Inflammatory macrophage (primary cell): ENCODE results near the gene VPS51.
A peak's percentile ranks its signal among the peaks of the same experiment; 100 is the strongest.

Source experiments
- DNase-seq, 2 donors: peaks; one replicate each; pipeline ENCODE4 v3.0.0-alpha.2; 2020 to 2022
- total RNA-seq, 18 experiments: gene quantifications; one replicate each; lab custom pipeline; 2026; ENCODE audit warnings: mixed read lengths in 6 of 18, inconsistent platforms in 2 of 18; lab: John Stamatoyannopoulos, UW

Gene VPS51
- 21.7 to 96.3 (median 52.2) reads per million in 18 experiments for total RNA-seq

DNA sequence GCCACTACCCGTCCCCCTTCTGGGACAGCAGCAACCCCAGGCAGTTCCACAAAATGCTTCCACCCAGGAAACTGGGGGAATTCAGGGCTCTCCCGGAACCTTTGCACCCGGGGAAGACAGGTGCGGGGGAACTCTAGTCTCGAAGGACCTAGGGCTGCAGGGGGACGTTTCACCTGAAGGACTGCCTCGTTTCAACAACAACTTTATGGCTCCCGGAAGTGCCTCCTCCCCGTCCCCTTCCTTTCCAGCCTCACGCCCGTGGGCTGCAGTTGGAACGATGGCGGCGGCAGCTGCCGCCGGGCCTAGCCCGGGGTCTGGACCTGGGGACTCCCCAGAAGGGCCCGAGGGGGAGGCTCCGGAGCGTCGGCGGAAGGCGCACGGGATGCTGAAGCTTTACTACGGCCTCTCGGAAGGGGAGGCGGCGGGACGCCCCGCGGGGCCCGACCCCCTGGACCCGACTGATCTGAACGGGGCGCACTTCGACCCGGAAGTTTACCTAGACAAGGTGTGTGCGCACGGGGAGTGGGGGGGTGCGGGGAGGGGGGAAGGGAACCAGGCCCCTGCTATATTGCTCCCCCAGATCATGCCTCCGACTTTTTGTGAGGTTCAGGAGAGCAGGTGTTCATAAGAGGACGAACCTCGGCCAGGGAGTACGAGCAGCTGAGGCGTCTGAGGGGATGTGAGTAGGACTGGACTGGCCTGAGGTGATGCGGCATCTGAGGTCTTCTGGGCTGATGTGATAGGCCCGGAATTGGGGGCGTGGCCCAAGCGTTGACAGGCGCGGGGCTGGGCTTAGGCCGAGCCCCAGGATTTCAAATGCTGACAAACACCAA, at the start of gene VPS51:
Gene VPS51, plus strand, starts transcription at position 241 of the 833 bp plus-strand sequence. Its CDS starts 37 bp downstream, at position 278.
- DNase-seq: peak; percentile 88 to 90

DNA sequence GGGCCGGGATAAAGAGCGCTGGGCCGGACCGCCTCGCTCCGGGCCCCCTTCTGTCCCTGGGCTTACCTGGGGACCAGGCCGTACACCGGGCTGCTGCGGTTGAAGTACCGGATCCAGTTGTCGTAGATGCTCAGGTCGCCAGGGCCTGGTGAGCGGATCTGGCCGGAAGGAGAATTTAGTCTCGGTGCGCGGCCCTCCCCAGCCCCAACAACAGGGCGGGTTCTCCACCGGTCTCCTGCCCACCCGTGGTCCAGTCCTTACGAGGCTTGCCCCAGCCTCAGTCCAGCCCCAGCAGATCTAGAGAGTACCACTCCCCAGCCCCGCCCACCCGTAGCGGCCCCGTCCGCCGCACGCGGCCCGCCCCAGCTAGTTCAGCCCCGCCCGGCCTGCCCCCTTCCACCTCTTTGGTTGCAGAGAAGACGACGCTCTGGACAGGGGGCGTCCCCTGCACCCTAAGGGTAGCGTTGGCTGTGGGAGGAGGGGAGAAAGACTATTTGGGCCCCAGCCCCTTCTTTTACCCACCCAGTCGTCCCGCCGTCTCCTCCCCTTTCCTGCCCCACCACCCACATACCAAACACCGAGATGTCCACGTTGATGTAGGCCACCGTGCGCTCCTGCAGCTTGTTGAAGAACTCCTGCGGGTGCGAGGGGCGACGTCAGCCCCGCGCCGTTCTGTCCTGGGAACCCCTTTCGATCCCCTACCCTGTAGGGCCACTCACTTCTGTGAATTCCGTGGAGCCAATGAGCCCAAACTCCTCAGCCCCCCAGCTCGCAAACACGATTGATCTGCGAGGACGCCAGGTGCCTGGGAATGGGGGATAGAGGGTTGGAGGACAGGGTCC, 48.2 kb upstream of the VPS51 start:
- DNase-seq: no peak

DNA sequence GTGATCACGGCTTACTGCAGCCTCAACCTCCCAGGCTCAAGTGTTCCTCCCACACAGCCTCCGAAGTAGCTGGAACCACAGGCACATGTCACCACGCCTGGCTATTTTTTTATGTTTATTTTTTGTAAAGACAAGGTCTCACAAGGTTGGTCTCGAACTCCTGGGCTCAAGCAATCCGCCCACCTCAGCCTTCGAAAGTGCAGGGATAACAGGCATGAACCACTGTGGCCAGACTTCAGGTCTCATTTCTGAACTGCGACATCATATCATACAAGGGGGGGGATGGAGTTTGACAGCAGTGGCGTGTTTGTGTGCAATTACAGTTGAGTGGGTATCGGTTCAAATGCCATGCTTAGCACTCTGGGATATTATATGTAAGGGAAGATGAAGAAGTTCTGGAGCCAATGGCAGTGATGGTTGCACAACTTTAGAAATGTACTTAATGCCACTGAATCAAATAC, 44.6 kb upstream of the VPS51 start:
- DNase-seq: no peak

GRCh38 chr11:65053827-65054508, 42.0 kb upstream of the VPS51 start:
- DNase-seq: no peak

DNA sequence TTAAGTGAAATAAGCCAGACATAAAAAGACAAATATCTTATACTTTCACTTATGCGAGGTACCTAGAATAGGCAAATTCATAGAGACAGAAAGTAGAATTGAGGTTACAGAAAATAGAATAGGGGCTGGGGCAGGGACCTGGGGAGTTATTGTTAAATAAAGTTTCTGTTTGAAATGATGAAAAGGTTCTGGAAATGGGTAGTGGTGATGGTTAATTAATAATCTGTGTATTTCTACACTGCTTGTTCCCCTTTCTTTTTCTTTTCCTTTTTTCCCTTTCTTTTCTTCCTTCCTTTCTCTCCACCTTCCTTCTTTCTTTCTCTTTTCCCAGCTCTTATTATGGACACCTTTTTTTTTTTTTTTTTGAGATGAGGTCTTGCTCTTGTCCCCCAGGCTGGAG, 40.5 kb upstream of the VPS51 start:
- no peak for DNase-seq

DNA sequence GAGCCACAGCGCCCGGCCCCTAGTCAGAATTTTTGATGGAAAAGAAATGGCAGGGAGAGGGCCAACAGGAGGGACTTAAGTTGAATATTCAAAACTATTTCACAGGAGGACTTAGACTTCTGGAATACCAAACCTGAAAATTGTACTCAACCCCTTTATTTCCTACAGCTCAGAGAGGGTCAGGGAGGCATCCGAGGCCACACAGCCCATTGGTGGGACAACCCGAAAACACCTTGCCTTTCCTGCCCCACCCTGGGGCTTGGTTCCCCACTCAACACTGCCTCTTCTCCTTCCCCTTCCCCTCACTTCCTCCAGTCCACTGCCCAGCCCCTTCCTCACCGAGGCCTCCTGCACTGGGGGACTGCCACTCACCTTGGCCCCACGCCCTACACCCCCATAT, 39.0 kb upstream of the VPS51 start:
- DNase-seq: no peak

DNA sequence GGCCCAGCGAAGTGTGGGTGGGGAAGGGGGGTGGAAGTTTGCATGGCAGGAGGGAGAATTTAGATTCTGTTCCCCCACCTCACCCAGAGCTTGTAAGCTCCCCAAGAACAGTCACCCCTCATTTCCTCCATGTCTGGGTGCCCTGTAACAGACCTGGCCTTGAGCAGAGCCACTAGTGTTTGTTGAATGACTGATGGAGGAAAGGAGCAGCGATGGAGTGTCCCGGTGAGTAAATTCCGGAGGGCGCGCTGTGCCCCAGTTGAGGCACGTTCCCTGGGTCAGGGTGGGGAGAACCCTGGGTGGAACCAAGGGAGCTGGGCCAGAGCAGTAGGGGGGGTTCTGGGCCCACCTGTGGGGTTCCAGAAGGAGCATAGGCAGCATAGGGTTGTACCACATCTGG, 38.5 kb upstream of the VPS51 start:
- no peak for DNase-seq

- no peak for DNase-seq
These were observed 38.0 kb upstream of the VPS51 start for GRCh38 chr11:65058012-65058411.

- no peak for DNase-seq
These were observed 37.5 kb upstream of the VPS51 start, which contains the start of gene NAALADL1 for GRCh38 chr11:65058419-65059054. TSS of gene NAALADL1 (minus strand) at chr11:65058553. CDS start at chr11:65058521, 32 bp downstream.

DNA sequence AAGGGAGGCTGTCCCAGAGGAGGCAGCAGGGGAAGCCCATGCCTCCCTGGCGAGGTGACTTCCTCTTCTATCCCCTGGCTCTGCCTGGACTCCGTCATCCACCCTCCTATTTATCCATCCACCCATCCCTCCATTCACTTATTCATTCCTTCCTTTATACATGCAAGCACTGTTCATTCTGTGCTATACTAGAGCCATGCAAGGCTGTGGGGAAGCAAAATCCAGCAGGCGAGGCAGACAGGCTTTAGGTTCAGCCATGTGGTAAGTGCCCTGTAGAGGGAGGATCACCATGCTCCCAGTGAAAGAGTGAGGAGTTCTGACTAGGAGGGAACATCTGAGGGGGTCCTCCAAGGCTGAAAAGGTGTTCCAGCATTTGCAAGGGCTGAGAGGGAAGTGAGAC, 36.5 kb upstream of the VPS51 start:
- DNase-seq: no peak

GRCh38 chr11:65059959-65060824, 35.8 kb upstream of the VPS51 start:
- DNase-seq: no peak

DNA sequence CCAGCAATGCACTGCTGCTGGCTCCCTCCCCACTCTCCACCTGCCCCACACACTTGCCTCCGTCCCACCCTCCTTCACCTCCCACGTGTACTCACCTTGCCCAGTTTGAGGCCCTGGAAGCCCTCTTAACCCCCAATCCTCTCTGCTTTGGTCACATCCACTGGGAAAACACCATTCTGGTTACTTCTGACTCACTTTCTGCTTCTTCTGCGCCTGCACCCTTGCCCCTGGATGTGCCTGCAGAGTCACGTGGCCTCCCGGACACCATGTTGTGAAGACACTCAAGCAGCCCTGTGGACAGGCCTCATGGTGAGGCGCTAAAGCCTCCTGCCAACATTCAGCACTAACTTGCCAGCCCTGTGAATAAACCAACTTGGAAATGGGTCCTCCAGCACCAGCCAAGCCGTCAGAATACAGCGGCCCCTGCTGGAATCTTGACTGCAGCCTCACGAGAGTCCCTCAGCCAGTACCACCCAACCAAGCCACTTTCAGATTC, 35.1 kb upstream of the VPS51 start:
- no peak for DNase-seq

GRCh38 chr11:65063532-65063931, 32.5 kb upstream of the VPS51 start:
- DNase-seq: peak in 1 of 2 donors; percentile 20

DNA sequence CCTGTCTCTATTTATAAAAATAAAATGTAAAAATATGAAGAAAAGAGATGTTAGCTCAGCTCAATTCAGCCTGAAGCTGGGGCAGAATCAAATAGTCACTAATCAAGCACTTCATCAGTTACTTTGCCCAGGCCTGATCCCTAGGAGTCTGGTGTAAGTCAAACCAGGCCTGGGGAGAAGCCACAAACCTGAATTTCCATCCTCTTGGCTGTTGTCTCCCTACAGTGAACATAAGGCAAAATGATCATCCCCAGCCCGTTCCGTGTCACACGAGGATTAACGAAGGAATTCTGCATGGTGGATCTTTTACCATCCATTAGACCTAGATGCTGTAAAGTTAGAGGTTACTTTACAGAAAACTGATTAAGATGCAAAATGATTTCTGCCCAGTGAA, 31.2 kb upstream of the VPS51 start:
- DNase-seq: no peak

- DNase-seq: peak in 1 of 2 donors; percentile 31
These were observed 30.2 kb upstream of the VPS51 start for GRCh38 chr11:65065851-65066250.

DNA sequence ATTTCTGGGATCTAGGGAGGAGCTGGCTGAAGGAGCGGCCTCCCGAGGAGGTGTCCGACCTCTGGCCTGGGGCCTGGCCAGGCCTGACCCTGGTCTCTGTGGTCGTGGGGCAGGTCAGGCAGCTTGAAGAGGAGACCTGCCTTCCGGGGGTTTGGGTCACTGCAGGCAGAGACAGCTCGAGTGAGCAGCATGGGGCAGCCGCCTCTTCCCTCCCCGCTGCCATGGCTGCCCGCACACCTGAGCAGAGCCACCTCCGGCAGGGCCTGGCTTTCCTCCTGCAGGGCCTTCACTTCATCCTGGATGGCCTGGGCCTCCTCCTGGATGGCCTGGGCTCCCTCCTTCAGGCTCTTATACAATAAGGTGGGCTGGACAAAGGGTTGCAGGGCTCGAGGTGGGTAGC, 29.7 kb upstream of the VPS51 start:
- DNase-seq: no peak

GRCh38 chr11:65066805-65067291, 29.2 kb upstream of the VPS51 start:
- no peak for DNase-seq

- no peak for DNase-seq
These were observed 28.6 kb upstream of the VPS51 start for GRCh38 chr11:65067446-65067845.

DNA sequence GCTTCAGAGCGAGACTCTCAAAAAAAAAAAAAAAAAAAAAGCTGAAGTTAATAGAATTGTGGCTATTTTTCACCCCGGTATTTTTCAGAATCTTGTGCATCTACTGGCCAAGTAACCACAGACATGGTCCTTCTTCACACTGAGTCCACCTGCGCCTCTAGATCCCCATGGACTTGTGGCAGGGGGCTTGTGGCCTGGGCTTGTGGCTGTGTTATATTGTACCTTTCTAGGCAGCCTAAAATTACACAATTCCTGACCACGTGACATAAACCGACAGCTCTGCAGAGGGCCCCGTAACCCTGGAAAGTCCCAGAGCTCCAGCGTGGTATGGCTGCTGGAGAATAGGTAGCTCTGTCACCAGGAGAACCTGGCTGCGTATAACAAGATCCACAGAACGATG, 26.8 kb upstream of the VPS51 start:
- peak in 1 of 2 donors; percentile 27 for DNase-seq

- peak in 1 of 2 donors; percentile 25 for DNase-seq
These were observed 23.9 kb upstream of the VPS51 start for GRCh38 chr11:65071907-65072630.
